ENCODE measurements around the gene ZXDC. TPM values are rescaled to one million over a fixed set of nuclear protein-coding genes. Genes with fewer than 3 reads are reported as not detected.

ZXDC gene
- total and polyA plus RNA-seq, 9 of the 15 experiments (the other 6 are each of a cell fraction or from before 2014, with no cell fraction given) = 0.59 to 13.4 (median 7.3) TPM

GRCh38 chr3:126516152-126516935, 40.7 kb upstream of the ZXDC start (continued):
- no peak for TF ChIP-seq ZFP91 (CRISPR knock-in tag; IDR thresholded peaks at IDR 0.05)

- H3K9me1 ChIP-seq (ENCODE audit: control insufficient read depth, insufficient read depth, low read length) = no peaks in the 10 kb centered on the region
- H3K4me2 ChIP-seq (ENCODE audit: insufficient read depth, low read length) = no peak overlapping the region
- H2AFZ ChIP-seq (ENCODE audit: low read depth, low read length) = no peak overlapping the region
- H3K27ac ChIP-seq (ENCODE audit: extremely low read depth, low read depth, low read length) = no peak overlapping the region
- H3K9me3 ChIP-seq (replicated peaks; ENCODE audit: control insufficient read depth, insufficient read depth, low read depth, low read length) = no peaks in the 10 kb centered on the region
- H3K36me3 ChIP-seq (ENCODE audit: control insufficient read depth, insufficient read depth, low read length) = no peaks in the 10 kb centered on the region
- H4K20me1 ChIP-seq (replicated peaks; ENCODE audit: control insufficient read depth, insufficient read depth, low read length) = no peaks in the 10 kb centered on the region
- intact Hi-C loops (cut with micrococcal nuclease) = no loop called here
- H3K4me3 ChIP-seq = no peak overlapping the region
- H3K4me1 ChIP-seq (replicated peaks in 1 of 2; ENCODE audit: control insufficient read depth in 2 of 2, insufficient read depth in 2 of 2, low read length in 2 of 2) = peaks cover 0 to 6% of the 10 kb centered on the region in 2 experiments; a peak in 1 of 5 replicates
- in situ Hi-C loops (cut with MboI) = no loop called here
- ChIA-PET POLR2A (no interaction called here), CTCF (ENCODE audit: low intra/inter-chr PET ratio) (no interaction called here)
- peaks cover 2 to 40% of the 10 kb centered on the region in 2 experiments; a peak in 4 of 5 replicates for H3K27me3 ChIP-seq (ENCODE audit: control insufficient read depth in 2 of 2, insufficient read depth in 2 of 2, low read length in 2 of 2)
- FAIRE-seq = no peak
- DNase-seq (ENCODE audit: extremely low read depth in 1 of 4, low spot score in 3 of 4) = no peak
- no peak overlapping the region for H3K9ac ChIP-seq (ENCODE audit: insufficient read depth in 1 of 2, low read depth in 2 of 2, low read length in 2 of 2)
- WGBS (ENCODE audit: insufficient coverage, low coverage, missing lambda C conversion rate) = 0% methylated on average over 1 of the region's 8 CpGs
- H3K79me2 ChIP-seq (ENCODE audit: control insufficient read depth, insufficient read depth, low read length) = no peaks in the 10 kb centered on the region
- ATAC-seq = no peak
- no TSS peak for BruUV-seq (replicated peaks)
- no peak for TF ChIP-seq SMARCA4 (IDR thresholded peaks at IDR 0.05)
- no peak for TF ChIP-seq ZNF398 (CRISPR knock-in tag; IDR thresholded peaks at IDR 0.05)
- TF ChIP-seq MTA1 (IDR thresholded peaks at IDR 0.05; ENCODE audit: borderline replicate concordance) = no peak
- no peak for TF ChIP-seq ZBTB11 (CRISPR knock-in tag; IDR thresholded peaks at IDR 0.05)
- no peak for TF ChIP-seq NBN (IDR thresholded peaks at IDR 0.05; ENCODE audit: low read depth)
- TF ChIP-seq ZBTB33 (CRISPR knock-in tag; IDR thresholded peaks at IDR 0.05) = no peak
- no peak for TF ChIP-seq ZNF696 (CRISPR knock-in tag; conservative IDR thresholded peaks at IDR 0.05)
Measured at GRCh38 chr3:126515066-126515706, 39.5 kb upstream of the ZXDC start.
